Trophoblast cell (in vitro differentiated cells and primary cell): ENCODE data around the gene REP15. TPM values are rescaled to one million over a fixed set of nuclear protein-coding genes. Genes with fewer than 3 reads are reported as not detected.

Experiments
- DNase-seq, 2 donors: peaks; one replicate each; pipeline ENCODE4 v3.0.0-alpha.2; 2016
- H2AFZ ChIP-seq: 2 replicates; pipeline ENCODE4 v1.6.1; 2013; ENCODE audit warnings: low read length, moderate library complexity, mild to moderate bottlenecking; ENCODE audit not compliant: insufficient read depth, poor library complexity
- H2AK5ac ChIP-seq: 2 replicates; pipeline ENCODE4 v1.6.1; 2013; ENCODE audit warnings: mild to moderate bottlenecking, low read length
- H2BK120ac ChIP-seq: 2 replicates; pipeline ENCODE4 v1.6.1; 2013; ENCODE audit warnings: low read length, mild to moderate bottlenecking, moderate library complexity; ENCODE audit not compliant: insufficient read depth, poor library complexity
- H2BK12ac ChIP-seq: 2 replicates; pipeline ENCODE4 v1.6.1; 2013; ENCODE audit warnings: mild to moderate bottlenecking, low read length, moderate library complexity
- H2BK5ac ChIP-seq: 2 replicates; pipeline ENCODE4 v1.6.1; 2013; ENCODE audit warnings: low read length, low read depth, moderate library complexity, mild to moderate bottlenecking; ENCODE audit not compliant: poor library complexity
- H3K14ac ChIP-seq: 2 replicates; pipeline ENCODE4 v1.6.1; 2013; ENCODE audit warnings: mild to moderate bottlenecking, low read length
- H3K18ac ChIP-seq: 2 replicates; pipeline ENCODE4 v1.6.1; 2013; ENCODE audit warnings: mild to moderate bottlenecking, low read length
- H3K23ac ChIP-seq: 2 replicates; pipeline ENCODE4 v1.6.1; 2013; ENCODE audit warnings: low read length
- H3K27ac ChIP-seq: 2 replicates; pipeline ENCODE4 v1.5.1; 2013; ENCODE audit warnings: low read depth, mild to moderate bottlenecking, inconsistent platforms, low read length, moderate library complexity
- H3K27me3 ChIP-seq: 2 replicates; pipeline ENCODE4 v1.6.1; 2013; ENCODE audit warnings: inconsistent platforms, mild to moderate bottlenecking, low read length, moderate library complexity; ENCODE audit not compliant: insufficient read depth
- H3K36me3 ChIP-seq, 2 experiments: 1 replicate in 1 of 2; 2 replicates in 1 of 2; pipeline ENCODE4 v1.6.1; 2013; ENCODE audit warnings: low read length in 2 of 2, mild to moderate bottlenecking in 2 of 2, moderate library complexity in 1 of 2; ENCODE audit not compliant: insufficient read depth in 2 of 2, control insufficient read depth in 1 of 2
- H3K4ac ChIP-seq: 2 replicates; pipeline ENCODE4 v1.6.1; 2013; ENCODE audit warnings: low read depth, mild to moderate bottlenecking, low read length, moderate library complexity
- H3K4me1 ChIP-seq, 2 experiments: 1 replicate in 1 of 2; 2 replicates in 1 of 2; pipeline ENCODE4 v1.6.1; 2013; ENCODE audit warnings: low read length in 2 of 2, mild to moderate bottlenecking in 2 of 2, moderate library complexity in 1 of 2; ENCODE audit not compliant: insufficient read depth in 2 of 2, control insufficient read depth in 1 of 2
- H3K4me2 ChIP-seq: 2 replicates; pipeline ENCODE4 v1.6.1; 2013; ENCODE audit warnings: inconsistent platforms, mild to moderate bottlenecking, low read length, moderate library complexity
- H3K4me3 ChIP-seq: 2 replicates; pipeline ENCODE4 v1.5.1; 2013; ENCODE audit warnings: mild to moderate bottlenecking, low read depth, low read length, inconsistent platforms
- H3K79me1 ChIP-seq: one replicate; pipeline ENCODE4 v1.6.1; 2013; ENCODE audit warnings: low read length
- H3K79me2 ChIP-seq: 2 replicates; pipeline ENCODE4 v1.6.1; 2013; ENCODE audit warnings: low read length, mild to moderate bottlenecking; ENCODE audit not compliant: control insufficient read depth, insufficient read depth, poor library complexity
- H3K9ac ChIP-seq: 2 replicates; pipeline ENCODE4 v1.6.1; 2013; ENCODE audit warnings: mild to moderate bottlenecking, low read length
- H3K9me3 ChIP-seq: 2 replicates; pipeline ENCODE4 v1.6.1; 2013; ENCODE audit warnings: low read depth, mild to moderate bottlenecking, control low read depth, inconsistent platforms, low read length; ENCODE audit not compliant: insufficient read depth
- H4K12ac ChIP-seq: 2 replicates; pipeline ENCODE4 v1.6.1; 2013; ENCODE audit warnings: low read depth, mild to moderate bottlenecking, low read length, moderate library complexity
- H4K8ac ChIP-seq: 2 replicates; pipeline ENCODE4 v1.6.1; 2013; ENCODE audit warnings: low read depth, mild to moderate bottlenecking, low read length, moderate library complexity
- H4K91ac ChIP-seq: one replicate; pipeline ENCODE4 v1.6.1; 2013; ENCODE audit warnings: low read depth, mild to moderate bottlenecking, low read length, moderate library complexity
- WGBS: extraction: QIAGEN DNeasy Blood & Tissue Kit; methylation state at CpG from one replicate; pipeline ENCODE4 v1.1.7; 2013; ENCODE audit warnings: missing lambda C conversion rate; ENCODE audit not compliant: insufficient read length, insufficient coverage; ENCODE audit errors: extremely low coverage; 5-methylcytosine and 5-hydroxymethylcytosine counted together
- polyA plus RNA-seq: library from polyadenylated mRNA; stranded (reverse); fragments of 200-250 nt; gene quantifications from 2 replicates; pipeline ENCODE4 v1.2.3, GENCODE V29; 2013

The REP15 gene
- 1.7 and 2.1 TPM in 2 replicates for polyA plus RNA-seq

GRCh38 chr12:27696293-27696652, at the start of gene REP15:
REP15 (plus strand) TSS chr12:27696447; CDS start chr12:27696563, 116 bp downstream.
- H3K23ac ChIP-seq: no peak within 1 kb of the TSS
- no peak for DNase-seq
- H3K18ac ChIP-seq: no peak within 1 kb of the TSS
- no peak within 1 kb of the TSS for H3K14ac ChIP-seq
- no peak within 1 kb of the TSS for H2BK5ac ChIP-seq
- H3K9me3 ChIP-seq: no peaks in the 10 kb centered on the region
- H2AFZ ChIP-seq: no peak within 1 kb of the TSS
- H3K79me1 ChIP-seq: no peaks in the 10 kb centered on the region
- no peak within 1 kb of the TSS for H2BK120ac ChIP-seq
- H3K27me3 ChIP-seq: no peaks in the 10 kb centered on the region
- WGBS: no CpG with 5 or more reads among the region's 5 CpGs
- no peak within 1 kb of the TSS for H2AK5ac ChIP-seq
- no peak within 1 kb of the TSS for H2BK12ac ChIP-seq
- H3K9ac ChIP-seq: no peak within 1 kb of the TSS
- peaks cover 15 to 28% of the 10 kb centered on the region in 2 experiments for H3K36me3 ChIP-seq
- peaks cover 2 to 5% of the 10 kb centered on the region in 2 experiments for H3K4me1 ChIP-seq
- H3K4me3 ChIP-seq: no peak within 1 kb of the TSS
- no peak within 1 kb of the TSS for H4K8ac ChIP-seq
- H3K4me2 ChIP-seq: no peak within 1 kb of the TSS
- H3K79me2 ChIP-seq: no peaks in the 10 kb centered on the region
- H3K4ac ChIP-seq: no peak within 1 kb of the TSS
- H3K27ac ChIP-seq: peak within 1 kb of the TSS; percentile 16
- no peak within 1 kb of the TSS for H4K91ac ChIP-seq
- no peak within 1 kb of the TSS for H4K12ac ChIP-seq

- no peak overlapping the region for H3K27ac ChIP-seq
- H3K9me3 ChIP-seq: no peaks in the 10 kb centered on the region
- no CpG with 5 or more reads among the region's 1 CpG for WGBS
- H3K4me1 ChIP-seq: peaks cover 2% of the 10 kb centered on the region in 2 experiments
- no peak overlapping the region for H3K4me3 ChIP-seq
- H3K4ac ChIP-seq: no peak overlapping the region
- no peak overlapping the region for H4K8ac ChIP-seq
- no peak overlapping the region for H3K9ac ChIP-seq
- H2BK120ac ChIP-seq: no peak overlapping the region
- peak; percentile 58 to 92 for DNase-seq
- H3K4me2 ChIP-seq: no peak overlapping the region
- no peaks in the 10 kb centered on the region for H3K79me2 ChIP-seq
- H2BK12ac ChIP-seq: no peak overlapping the region
- no peak overlapping the region for H4K91ac ChIP-seq
- H3K36me3 ChIP-seq: peaks cover 0 to 10% of the 10 kb centered on the region in 2 experiments
- H2BK5ac ChIP-seq: no peak overlapping the region
- H3K14ac ChIP-seq: no peak overlapping the region
- H3K27me3 ChIP-seq: no peaks in the 10 kb centered on the region
- no peaks in the 10 kb centered on the region for H3K79me1 ChIP-seq
- H2AK5ac ChIP-seq: no peak overlapping the region
- H3K18ac ChIP-seq: no peak overlapping the region
- no peak overlapping the region for H3K23ac ChIP-seq
- no peak overlapping the region for H2AFZ ChIP-seq
- H4K12ac ChIP-seq: no peak overlapping the region
These were observed 46.2 kb upstream of the REP15 start for GRCh38 chr12:27650011-27650410.

GRCh38 chr12:27651201-27651600, 45.0 kb upstream of the REP15 start:
- no peak overlapping the region for H2AK5ac ChIP-seq
- no peaks in the 10 kb centered on the region for H3K79me2 ChIP-seq
- H2BK5ac ChIP-seq: no peak overlapping the region
- H2AFZ ChIP-seq: no peak overlapping the region
- H3K27me3 ChIP-seq: no peaks in the 10 kb centered on the region
- no peak overlapping the region for H4K91ac ChIP-seq
- no peak overlapping the region for H3K4me3 ChIP-seq
- no peak overlapping the region for H3K4ac ChIP-seq
- no peak overlapping the region for H3K27ac ChIP-seq
- H4K12ac ChIP-seq: no peak overlapping the region
- H3K79me1 ChIP-seq: no peaks in the 10 kb centered on the region
- no peak overlapping the region for H2BK12ac ChIP-seq
- H3K36me3 ChIP-seq: peaks cover 0 to 9% of the 10 kb centered on the region in 2 experiments
- DNase-seq: peak; percentile 33 to 68
- H3K23ac ChIP-seq: no peak overlapping the region
- peak overlapping the region; percentile 36 for H2BK120ac ChIP-seq
- H3K9ac ChIP-seq: no peak overlapping the region
- H3K4me2 ChIP-seq: no peak overlapping the region
- H3K9me3 ChIP-seq: no peaks in the 10 kb centered on the region
- no peak overlapping the region for H3K14ac ChIP-seq
- peaks cover under 1 to 2% of the 10 kb centered on the region in 2 experiments for H3K4me1 ChIP-seq
- H3K18ac ChIP-seq: no peak overlapping the region
- no CpG with 5 or more reads among the region's 1 CpG for WGBS
- H4K8ac ChIP-seq: no peak overlapping the region

GRCh38 chr12:27652174-27652763, 44.0 kb upstream of the REP15 start:
- Histone ChIP-seq H3K18ac (no peak overlapping the region), H3K27ac (no peak overlapping the region)
- WGBS: no CpG with 5 or more reads among the region's 1 CpG

More at GRCh38 chr12:27652174-27652763, 44.0 kb upstream of the REP15 start:
- no peak overlapping the region for H3K4me3 ChIP-seq
- no peak overlapping the region for H3K23ac ChIP-seq
- H2BK120ac ChIP-seq: no peak overlapping the region
- no peak overlapping the region for H3K4me2 ChIP-seq
- H3K14ac ChIP-seq: no peak overlapping the region
- peak; percentile 68 to 96 for DNase-seq
- no peak overlapping the region for H2BK12ac ChIP-seq
- H3K4ac ChIP-seq: no peak overlapping the region
- no peak overlapping the region for H4K91ac ChIP-seq
- no peaks in the 10 kb centered on the region for H3K9me3 ChIP-seq
- H4K12ac ChIP-seq: no peak overlapping the region
- H3K79me1 ChIP-seq: no peaks in the 10 kb centered on the region
- H2AFZ ChIP-seq: no peak overlapping the region
- no peak overlapping the region for H2AK5ac ChIP-seq
- H3K27me3 ChIP-seq: no peaks in the 10 kb centered on the region
- no peaks in the 10 kb centered on the region for H3K79me2 ChIP-seq
- no peak overlapping the region for H4K8ac ChIP-seq
- peaks cover 0 to 2% of the 10 kb centered on the region in 2 experiments for H3K4me1 ChIP-seq
- no peak overlapping the region for H2BK5ac ChIP-seq
- H3K36me3 ChIP-seq: peaks cover 0 to 7% of the 10 kb centered on the region in 2 experiments
- no peak overlapping the region for H3K9ac ChIP-seq
